GM18508 (cell line): ENCODE data around the gene FBXL3.

Experiments used
- ATAC-seq: cut with Tn5 transposase; IDR thresholded peaks from one replicate; pipeline ENCODE4 v1.9.1; 2021; ENCODE audit warnings: moderate number of reproducible peaks; ENCODE audit not compliant: insufficient read depth, unreplicated experiment

The FBXL3 gene

DNA sequence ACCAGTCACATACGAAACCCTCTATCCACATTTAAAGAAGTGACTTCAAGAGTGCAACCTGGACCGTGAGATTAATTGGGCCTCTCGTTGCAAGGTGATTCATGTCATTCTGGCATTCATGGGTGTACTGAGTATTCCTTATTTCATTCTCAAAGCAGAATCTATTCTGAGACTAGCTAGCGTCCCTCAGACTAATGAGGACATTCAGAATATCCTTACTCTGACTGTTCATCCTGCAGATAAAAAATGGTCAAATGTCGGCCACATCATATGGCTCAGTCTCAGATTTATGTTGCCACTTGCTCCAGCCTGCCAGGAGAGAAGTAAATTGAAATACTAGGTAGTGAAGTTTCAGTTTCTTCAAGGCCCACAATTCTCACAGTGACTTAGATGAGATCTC lies 71.3 kb downstream of the FBXL3 start:
- no peak for ATAC-seq
